GM12892 (cell line): ENCODE results near the gene ANKFY1.

Source experiments
- POLR2A ChIP-seq: IDR thresholded peaks from 2 replicates; pipeline ENCODE4 v1.6.1; 2011; ENCODE audit warnings: low read depth, low read length, control low read depth
- POLR2AphosphoS5 ChIP-seq: IDR thresholded peaks from 2 replicates; pipeline ENCODE4 v1.6.1; 2011; ENCODE audit warnings: low read depth, low read length, control low read depth
- TAF1 ChIP-seq: IDR thresholded peaks from 2 replicates; pipeline ENCODE4 v1.6.1; 2011; ENCODE audit warnings: low read depth, mild to moderate bottlenecking, control low read depth, low read length, borderline replicate concordance

GRCh38 chr17:4140125-4140524 is 123.7 kb downstream of the ANKFY1 start:
- TF ChIP-seq POLR2A: no peak
- TF ChIP-seq POLR2AphosphoS5: no peak
- TF ChIP-seq TAF1: no peak
